GM23248 (cell line): ENCODE measurements around the gene ACTR2.

ENCODE experiments used
- EZH2 ChIP-seq: fragments of 200-600 bp; sonication (generic); IDR thresholded peaks from 2 replicates; pipeline ENCODE4 v1.6.1; 2018; ENCODE audit warnings: antibody characterized with exemption, mild to moderate bottlenecking; ENCODE audit not compliant: insufficient read depth, poor library complexity, severe bottlenecking
- EZH2phosphoT487 ChIP-seq: fragments of 200-600 bp; sonication (generic); IDR thresholded peaks from 2 replicates; pipeline ENCODE4 v1.6.1; 2018; ENCODE audit warnings: antibody characterized with exemption, moderate library complexity, mild to moderate bottlenecking, low read depth; ENCODE audit not compliant: insufficient read depth

- TF ChIP-seq EZH2phosphoT487 = no peak
- no peak for TF ChIP-seq EZH2
These were observed 90.2 kb downstream of the ACTR2 start for GRCh38 chr2:65317841-65318240.
